Activated T-cell treated with anti-CD3 and anti-CD28 coated beads, Interleukin-2, amount 50 U/mL, for 24 hours (primary cell): ENCODE results near the gene RFX5.
"Not testable (repeated sequence)": the region's sequence is repeated elsewhere in the genome, so short reads cannot be mapped to it uniquely, and the experiment has no call there.

Source experiments
- DNase-seq: peaks from one replicate; pipeline ENCODE4 v3.0.0-alpha.2; 2020
- H3K27ac Mint-ChIP-seq: 2 replicates; pipeline ENCODE4 v1.8.0; 2020; ENCODE audit warnings: mild to moderate bottlenecking, mixed read lengths
- H3K27me3 Mint-ChIP-seq: 2 replicates; pipeline ENCODE4 v1.8.0; 2020; ENCODE audit warnings: mixed read lengths
- H3K36me3 Mint-ChIP-seq: 2 replicates; pipeline ENCODE4 v1.8.0; 2020; ENCODE audit warnings: low read depth, mixed read lengths
- H3K4me1 Mint-ChIP-seq: 2 replicates; pipeline ENCODE4 v1.8.0; 2020; ENCODE audit warnings: low read depth, mixed read lengths
- H3K4me3 Mint-ChIP-seq: 2 replicates; pipeline ENCODE4 v1.8.0; 2020; ENCODE audit warnings: mild to moderate bottlenecking, moderate library complexity, mixed read lengths
- H3K9me3 Mint-ChIP-seq: 2 replicates; pipeline ENCODE4 v1.8.0; 2020; ENCODE audit warnings: mixed read lengths

RFX5 gene

GRCh38 chr1:151346769-151347522 is at the start of gene RFX5:
Gene RFX5, minus strand, starts transcription at chr1:151347252. Its CDS starts 932 bp downstream, at chr1:151346320.
- Mint-ChIP-seq H3K9me3 (no peaks in the 10 kb centered on the region), H3K27ac (peak within 1 kb of the TSS; percentile 99), H3K27me3 (no peaks in the 10 kb centered on the region), H3K36me3 (peaks cover 44% of the 10 kb centered on the region), H3K4me1 (peaks cover 35% of the 10 kb centered on the region), H3K4me3 (peak within 1 kb of the TSS; percentile 96)
- DNase-seq, result peak; percentile 90

GRCh38 chr1:151396265-151396664 is 49.2 kb upstream of the RFX5 start:
- H3K4me3 Mint-ChIP-seq, H3K27ac Mint-ChIP-seq, H3K9me3 Mint-ChIP-seq, DNase-seq, H3K27me3 Mint-ChIP-seq: not testable (repeated sequence)
- Mint-ChIP-seq H3K36me3 (peaks cover 21% of the 10 kb centered on the region), H3K4me1 (peaks cover 18% of the 10 kb centered on the region)

- Mint-ChIP-seq H3K9me3 (no peaks in the 10 kb centered on the region), H3K4me3 (no peak overlapping the region), H3K27me3 (no peaks in the 10 kb centered on the region), H3K36me3 (no peaks in the 10 kb centered on the region), H3K27ac (no peak overlapping the region), H3K4me1 (peaks cover 4% of the 10 kb centered on the region)
- no peak for DNase-seq
Observed at GRCh38 chr1:151393583-151393982, 46.5 kb upstream of the RFX5 start.

GRCh38 chr1:151391079-151391563 is 44.1 kb upstream of the RFX5 start:
- DNase-seq, result no peak
- no peaks in the 10 kb centered on the region for H3K4me1 Mint-ChIP-seq
- H3K4me3 Mint-ChIP-seq, result no peak overlapping the region
- no peaks in the 10 kb centered on the region for H3K9me3 Mint-ChIP-seq
- no peaks in the 10 kb centered on the region for H3K27me3 Mint-ChIP-seq
- H3K27ac Mint-ChIP-seq, result no peak overlapping the region
- no peaks in the 10 kb centered on the region for H3K36me3 Mint-ChIP-seq

GRCh38 chr1:151390221-151391078 is 43.4 kb upstream of the RFX5 start:
- H3K27ac Mint-ChIP-seq, result not testable (repeated sequence)

GRCh38 chr1:151386002-151386401 is 39.0 kb upstream of the RFX5 start:
- Mint-ChIP-seq H3K36me3 (no peaks in the 10 kb centered on the region), H3K27ac (no peak overlapping the region), H3K27me3 (no peaks in the 10 kb centered on the region), H3K4me3 (no peak overlapping the region), H3K4me1 (no peaks in the 10 kb centered on the region), H3K9me3 (no peaks in the 10 kb centered on the region)
- DNase-seq, result no peak

More at GRCh38 chr1:151390221-151391078, 43.4 kb upstream of the RFX5 start:
- H3K4me1 Mint-ChIP-seq, H3K9me3 Mint-ChIP-seq, DNase-seq, H3K4me3 Mint-ChIP-seq, H3K27me3 Mint-ChIP-seq, H3K36me3 Mint-ChIP-seq: not testable (repeated sequence)

- H3K27ac Mint-ChIP-seq, result no peak overlapping the region
- no peak overlapping the region for H3K4me3 Mint-ChIP-seq
- no peaks in the 10 kb centered on the region for H3K9me3 Mint-ChIP-seq
- DNase-seq, result no peak
- no peaks in the 10 kb centered on the region for H3K27me3 Mint-ChIP-seq
- no peaks in the 10 kb centered on the region for H3K4me1 Mint-ChIP-seq
- H3K36me3 Mint-ChIP-seq, result no peaks in the 10 kb centered on the region
Observed at GRCh38 chr1:151384584-151384983, 37.5 kb upstream of the RFX5 start.

GRCh38 chr1:151377150-151377884 is 30.3 kb upstream of the RFX5 start:
- Mint-ChIP-seq H3K36me3 (no peaks in the 10 kb centered on the region), H3K4me3 (no peak overlapping the region), H3K4me1 (no peaks in the 10 kb centered on the region), H3K27me3 (no peaks in the 10 kb centered on the region), H3K27ac (no peak overlapping the region), H3K9me3 (no peaks in the 10 kb centered on the region)
- no peak for DNase-seq

- Mint-ChIP-seq H3K27me3 (no peaks in the 10 kb centered on the region), H3K4me3 (no peak overlapping the region), H3K9me3 (no peaks in the 10 kb centered on the region), H3K36me3 (no peaks in the 10 kb centered on the region), H3K4me1 (no peaks in the 10 kb centered on the region), H3K27ac (no peak overlapping the region)
- DNase-seq, result no peak
Observed at GRCh38 chr1:151373196-151373595, 26.1 kb upstream of the RFX5 start.

GRCh38 chr1:151372058-151372934 is 25.2 kb upstream of the RFX5 start, which contains the start of gene SELENBP1:
Gene SELENBP1, minus strand, starts transcription at chr1:151372705. Its CDS starts 64 bp downstream, at chr1:151372641.
- H3K4me3 Mint-ChIP-seq, result no peak within 1 kb of the TSS
- no peak within 1 kb of the TSS for H3K27ac Mint-ChIP-seq

GRCh38 chr1:151371370-151372057 is 24.5 kb upstream of the RFX5 start:
- no peaks in the 10 kb centered on the region for H3K4me1 Mint-ChIP-seq
- no peaks in the 10 kb centered on the region for H3K9me3 Mint-ChIP-seq
- H3K27me3 Mint-ChIP-seq, result no peaks in the 10 kb centered on the region
- DNase-seq, result no peak
- H3K36me3 Mint-ChIP-seq, result no peaks in the 10 kb centered on the region
- no peak overlapping the region for H3K27ac Mint-ChIP-seq
- H3K4me3 Mint-ChIP-seq, result no peak overlapping the region

More at GRCh38 chr1:151372058-151372934, 25.2 kb upstream of the RFX5 start, which contains the start of gene SELENBP1:
- H3K4me1 Mint-ChIP-seq, result no peaks in the 10 kb centered on the region
- no peaks in the 10 kb centered on the region for H3K9me3 Mint-ChIP-seq
- no peaks in the 10 kb centered on the region for H3K27me3 Mint-ChIP-seq
- H3K36me3 Mint-ChIP-seq, result no peaks in the 10 kb centered on the region
- DNase-seq, result no peak

GRCh38 chr1:151370211-151370911 is 23.3 kb upstream of the RFX5 start:
- H3K9me3 Mint-ChIP-seq, result no peaks in the 10 kb centered on the region
- no peaks in the 10 kb centered on the region for H3K27me3 Mint-ChIP-seq
- H3K4me1 Mint-ChIP-seq, result no peaks in the 10 kb centered on the region
- no peak overlapping the region for H3K4me3 Mint-ChIP-seq
- no peaks in the 10 kb centered on the region for H3K36me3 Mint-ChIP-seq
- no peak for DNase-seq
- no peak overlapping the region for H3K27ac Mint-ChIP-seq

- Mint-ChIP-seq H3K4me3 (no peak overlapping the region), H3K27ac (no peak overlapping the region), H3K4me1 (no peaks in the 10 kb centered on the region), H3K27me3 (no peaks in the 10 kb centered on the region), H3K36me3 (no peaks in the 10 kb centered on the region), H3K9me3 (no peaks in the 10 kb centered on the region)
- no peak for DNase-seq
Observed at GRCh38 chr1:151369621-151370048, 22.6 kb upstream of the RFX5 start.
